SH-SY5Y (cell line): ENCODE results near the gene MFAP2.

Source experiments
- GATA2 ChIP-seq: IDR thresholded peaks from 2 replicates; pipeline ENCODE4 v1.6.1; 2011; ENCODE audit warnings: mild to moderate bottlenecking, low read depth, low read length
- GATA3 ChIP-seq: IDR thresholded peaks from 2 replicates; pipeline ENCODE4 v1.6.1; 2011; ENCODE audit warnings: low read depth, mild to moderate bottlenecking, low read length, moderate library complexity

DNA sequence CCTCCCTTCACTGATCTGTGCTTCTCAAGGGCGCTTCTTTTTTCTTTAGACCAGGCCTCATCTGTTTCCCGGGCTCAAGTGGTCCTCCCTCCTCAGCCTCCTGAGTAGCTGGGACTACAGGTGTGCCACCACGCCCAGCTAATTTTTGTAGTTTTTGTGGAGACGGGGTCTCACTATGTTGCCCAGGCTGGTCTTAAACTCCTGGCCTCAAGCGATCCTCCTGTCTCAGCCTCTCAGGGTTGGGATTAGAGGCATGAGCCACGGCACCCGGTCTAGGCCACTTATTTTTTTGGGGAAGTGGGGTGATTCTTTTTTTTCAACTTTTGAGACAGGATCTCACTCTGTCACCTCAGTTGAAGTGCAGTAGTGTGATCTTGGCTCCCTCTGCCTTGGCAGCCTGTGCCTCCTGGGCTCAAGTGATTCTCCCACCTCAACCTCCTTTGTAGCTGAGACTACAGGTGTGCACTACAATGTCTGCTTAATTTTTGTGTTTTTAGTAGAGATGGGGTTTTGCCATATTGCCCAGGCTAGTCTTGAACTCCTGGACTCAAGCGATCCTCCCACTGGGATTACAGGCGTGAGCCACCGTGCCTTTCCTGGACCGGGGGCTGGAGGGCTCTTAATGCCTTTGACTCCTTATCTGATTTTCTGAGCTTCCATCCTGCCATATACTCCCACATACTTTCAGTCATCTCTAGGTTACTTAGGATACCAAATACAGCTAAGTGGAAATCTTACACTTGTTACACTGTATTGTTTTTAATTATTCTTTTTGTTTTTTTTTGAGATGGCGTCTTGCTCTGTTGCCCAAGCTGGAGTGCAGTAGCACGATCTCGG, 18.9 kb downstream of the MFAP2 start:
- TF ChIP-seq GATA3: no peak
- TF ChIP-seq GATA2: no peak
